GM18858 (cell line): ENCODE data around the gene PTPRD.
"Not testable (repeated sequence)": the region's sequence is repeated elsewhere in the genome, so short reads cannot be mapped to it uniquely, and the experiment has no call there.

Experiments used
- ATAC-seq: cut with Tn5 transposase; IDR thresholded peaks from one replicate; pipeline ENCODE4 v1.9.1; 2021; ENCODE audit not compliant: unreplicated experiment

PTPRD gene

GRCh38 chr9:9392755-9393154 lies 1220.0 kb downstream of the PTPRD start:
- ATAC-seq = no peak

GRCh38 chr9:9389904-9390303 lies 1222.9 kb downstream of the PTPRD start:
- ATAC-seq = no peak

GRCh38 chr9:9387511-9388115 lies 1225.2 kb downstream of the PTPRD start:
- no peak for ATAC-seq

- no peak for ATAC-seq
Observed at GRCh38 chr9:9362332-9362731, 1250.5 kb downstream of the PTPRD start.

GRCh38 chr9:9352877-9353481 lies 1259.8 kb downstream of the PTPRD start:
- ATAC-seq = no peak

- ATAC-seq = no peak
Observed at GRCh38 chr9:9341203-9341602, 1271.6 kb downstream of the PTPRD start.

DNA sequence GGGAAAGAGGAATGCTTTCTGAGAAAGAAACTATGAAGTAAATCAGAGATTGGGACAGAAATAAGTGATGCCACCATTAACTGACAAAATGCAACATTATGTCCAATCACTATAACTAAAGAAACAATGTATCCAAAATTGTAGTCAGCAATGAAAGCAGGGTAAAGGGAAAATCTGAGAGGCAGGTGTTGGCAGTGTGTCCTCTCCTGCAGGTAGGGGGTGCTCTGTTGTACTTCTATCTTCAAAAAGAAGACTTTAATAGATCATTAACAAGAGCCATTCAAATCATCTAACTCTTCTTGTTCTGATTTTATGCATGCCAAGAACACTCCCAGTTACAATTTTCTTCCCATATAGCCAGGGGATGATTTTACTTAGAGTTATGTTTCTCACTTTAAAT lies 1275.7 kb downstream of the PTPRD start:
- ATAC-seq = no peak

GRCh38 chr9:9326749-9327148 lies 1286.1 kb downstream of the PTPRD start:
- ATAC-seq = no peak

- no peak for ATAC-seq
Observed at GRCh38 chr9:9319007-9319406, 1293.8 kb downstream of the PTPRD start.

GRCh38 chr9:9310743-9311142 lies 1302.1 kb downstream of the PTPRD start:
- ATAC-seq = not testable (repeated sequence)

GRCh38 chr9:9305600-9305999 lies 1307.2 kb downstream of the PTPRD start:
- ATAC-seq = no peak

GRCh38 chr9:9299134-9299533 lies 1313.7 kb downstream of the PTPRD start:
- no peak for ATAC-seq

- no peak for ATAC-seq
Observed at GRCh38 chr9:9286001-9286400, 1326.8 kb downstream of the PTPRD start.

GRCh38 chr9:9284201-9284600 lies 1328.6 kb downstream of the PTPRD start:
- no peak for ATAC-seq

- ATAC-seq = no peak
Observed at GRCh38 chr9:9283159-9283986, 1329.4 kb downstream of the PTPRD start.

DNA sequence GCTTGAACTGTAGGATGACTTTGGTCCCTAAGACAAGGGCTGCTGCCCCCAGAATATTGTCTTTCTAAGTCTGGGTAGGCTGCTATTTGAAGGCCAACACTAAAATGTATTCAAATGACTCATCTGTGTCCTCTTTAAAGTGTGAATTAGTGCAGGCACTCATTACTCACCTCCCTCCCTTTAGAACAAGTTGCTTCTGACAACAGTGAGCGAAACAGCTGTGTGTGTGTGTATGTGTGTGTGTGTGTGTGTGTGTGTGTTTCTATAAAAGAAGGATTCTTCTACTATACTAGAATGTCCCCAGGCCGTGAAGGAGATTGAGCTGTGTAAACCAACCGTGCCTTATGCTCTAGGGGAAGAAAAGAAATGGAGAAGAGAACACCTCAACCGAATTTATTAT lies 1337.2 kb downstream of the PTPRD start:
- ATAC-seq = no peak

DNA sequence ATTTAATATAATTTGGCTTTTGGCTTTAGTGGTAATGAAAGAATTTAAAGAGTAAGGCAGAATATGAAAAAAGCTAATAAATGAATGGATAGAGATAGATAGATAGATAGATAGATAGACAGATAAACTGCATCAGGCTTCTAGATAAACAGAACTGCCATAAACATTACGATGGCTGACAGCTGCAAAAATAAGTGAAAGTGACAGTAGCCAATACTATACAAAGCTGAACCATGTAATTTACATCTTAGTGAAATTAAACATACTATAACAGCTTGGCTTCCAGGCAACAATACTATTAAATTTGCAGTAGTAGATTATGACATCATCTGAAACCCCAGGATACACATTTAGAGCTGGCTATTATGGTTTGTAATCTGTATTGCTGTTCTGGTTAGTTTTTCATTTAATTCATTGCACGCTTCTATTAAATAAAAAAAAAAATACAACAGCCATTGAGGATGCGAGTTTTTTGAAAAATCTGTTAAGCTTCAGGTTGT lies 1354.8 kb downstream of the PTPRD start:
- ATAC-seq = no peak

GRCh38 chr9:9246726-9247125 lies 1366.1 kb downstream of the PTPRD start:
- no peak for ATAC-seq

DNA sequence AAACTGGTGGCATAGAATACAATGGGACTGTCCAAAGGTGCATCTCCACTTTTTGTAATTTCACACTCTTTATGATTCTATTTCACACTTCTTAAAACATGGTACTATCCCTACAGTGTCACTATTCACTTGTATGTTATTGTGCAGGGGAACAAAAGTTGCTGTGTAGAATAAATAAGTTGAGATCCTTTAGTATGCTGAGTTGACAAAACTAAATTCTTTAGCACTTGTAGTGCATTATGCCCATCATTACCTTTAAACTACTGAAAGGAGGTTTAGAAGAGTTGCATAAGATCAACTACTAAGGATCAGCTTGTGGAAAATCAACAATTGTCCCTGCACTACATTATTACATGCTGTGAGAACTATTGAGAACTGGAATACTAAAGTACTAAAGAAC lies 1380.9 kb downstream of the PTPRD start:
- ATAC-seq = no peak

DNA sequence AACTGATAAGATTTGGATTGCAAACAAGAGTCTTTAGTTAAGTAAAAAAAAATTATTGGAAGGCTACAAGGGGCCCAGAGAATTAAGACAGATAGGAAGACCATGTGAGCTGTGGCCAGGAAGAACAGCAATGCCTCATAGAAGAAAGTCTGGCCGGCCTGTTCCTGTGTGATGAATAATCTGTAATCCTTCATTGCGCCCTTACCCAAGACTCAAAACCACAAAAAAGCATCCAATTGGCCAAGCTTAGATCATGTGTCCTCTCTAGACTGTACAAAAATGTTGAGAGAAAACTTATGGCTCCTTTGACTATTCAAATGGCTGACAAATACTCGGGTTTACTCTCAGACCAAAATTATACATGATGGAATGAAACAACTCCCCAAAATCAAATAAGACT lies 1383.5 kb downstream of the PTPRD start:
- ATAC-seq = no peak

GRCh38 chr9:9223175-9223574 lies 1389.6 kb downstream of the PTPRD start:
- no peak for ATAC-seq

GRCh38 chr9:9222730-9223129 lies 1390.1 kb downstream of the PTPRD start:
- ATAC-seq = no peak
